22Rv1 (cell line): ENCODE results near the gene JADE1.

Experiments used
- ZFX ChIP-seq: fragments of 450-650 bp; IDR thresholded peaks from 2 replicates; pipeline ENCODE4 v1.6.1; 2017; ENCODE audit warnings: antibody characterized with exemption, borderline replicate concordance
- TF ChIP-seq, protein P1 (sequence below): fragments of 450-650 bp; IDR thresholded peaks from 2 replicates; pipeline ENCODE4 v1.5.1; 2017; ENCODE audit warnings: mild to moderate bottlenecking

DNA sequence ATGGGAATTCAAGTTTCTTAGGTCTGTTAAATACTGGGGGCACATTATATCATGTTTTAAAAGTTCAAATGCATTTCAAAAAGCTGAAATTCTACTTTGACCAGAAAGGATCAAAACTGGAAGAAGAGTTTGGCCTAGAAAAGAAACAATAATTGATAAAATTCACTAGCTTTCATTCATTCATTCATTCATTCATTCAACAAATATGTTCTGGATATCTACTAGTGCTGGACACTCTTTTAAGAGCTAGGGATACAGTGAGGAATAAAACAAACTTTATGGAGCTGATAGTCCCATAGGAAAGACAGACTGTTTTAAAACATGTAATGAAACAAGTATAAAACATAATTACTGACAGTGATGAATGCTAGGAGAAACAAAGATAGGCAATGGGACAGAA lies 106.0 kb downstream of the JADE1 start:
- TF ChIP-seq, protein P1, sequence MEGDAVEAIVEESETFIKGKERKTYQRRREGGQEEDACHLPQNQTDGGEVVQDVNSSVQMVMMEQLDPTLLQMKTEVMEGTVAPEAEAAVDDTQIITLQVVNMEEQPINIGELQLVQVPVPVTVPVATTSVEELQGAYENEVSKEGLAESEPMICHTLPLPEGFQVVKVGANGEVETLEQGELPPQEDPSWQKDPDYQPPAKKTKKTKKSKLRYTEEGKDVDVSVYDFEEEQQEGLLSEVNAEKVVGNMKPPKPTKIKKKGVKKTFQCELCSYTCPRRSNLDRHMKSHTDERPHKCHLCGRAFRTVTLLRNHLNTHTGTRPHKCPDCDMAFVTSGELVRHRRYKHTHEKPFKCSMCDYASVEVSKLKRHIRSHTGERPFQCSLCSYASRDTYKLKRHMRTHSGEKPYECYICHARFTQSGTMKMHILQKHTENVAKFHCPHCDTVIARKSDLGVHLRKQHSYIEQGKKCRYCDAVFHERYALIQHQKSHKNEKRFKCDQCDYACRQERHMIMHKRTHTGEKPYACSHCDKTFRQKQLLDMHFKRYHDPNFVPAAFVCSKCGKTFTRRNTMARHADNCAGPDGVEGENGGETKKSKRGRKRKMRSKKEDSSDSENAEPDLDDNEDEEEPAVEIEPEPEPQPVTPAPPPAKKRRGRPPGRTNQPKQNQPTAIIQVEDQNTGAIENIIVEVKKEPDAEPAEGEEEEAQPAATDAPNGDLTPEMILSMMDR: no peak
- no peak for TF ChIP-seq ZFX
